Memory B cell (primary cell): ENCODE measurements around the gene ATF7.
"Not testable (repeated sequence)": the region's sequence is repeated elsewhere in the genome, so short reads cannot be mapped to it uniquely, and the experiment has no call there.

Experiments used
- ATAC-seq: fragments of 150-1000 bp; cut with Tn5 transposase; 2 replicates; pipeline ENCODE4 v1.10.0; 2021; ENCODE audit warnings: low read depth, mild to moderate bottlenecking, moderate library complexity
- DNase-seq, 2 donors: peaks; one replicate each; pipeline ENCODE4 v3.0.0; 2022; ENCODE audit warnings: low spot score in 2 of 2
- H3K27ac Mint-ChIP-seq: one replicate; pipeline ENCODE4 v1.8.0; 2022; ENCODE audit warnings: mild to moderate bottlenecking, moderate library complexity, mixed read lengths
- H3K27me3 Mint-ChIP-seq: one replicate; pipeline ENCODE4 v1.8.0; 2022; ENCODE audit warnings: mixed read lengths
- H3K36me3 Mint-ChIP-seq: one replicate; pipeline ENCODE4 v1.8.0; 2022; ENCODE audit warnings: mild to moderate bottlenecking, mixed read lengths
- H3K4me1 Mint-ChIP-seq: one replicate; pipeline ENCODE4 v1.8.0; 2022; ENCODE audit warnings: mixed read lengths
- H3K4me3 Mint-ChIP-seq: one replicate; pipeline ENCODE4 v1.8.0; 2022; ENCODE audit warnings: mild to moderate bottlenecking, moderate library complexity, mixed read lengths
- H3K9me3 Mint-ChIP-seq: one replicate; pipeline ENCODE4 v1.8.0; 2022; ENCODE audit warnings: mixed read lengths

ATF7 gene

DNA sequence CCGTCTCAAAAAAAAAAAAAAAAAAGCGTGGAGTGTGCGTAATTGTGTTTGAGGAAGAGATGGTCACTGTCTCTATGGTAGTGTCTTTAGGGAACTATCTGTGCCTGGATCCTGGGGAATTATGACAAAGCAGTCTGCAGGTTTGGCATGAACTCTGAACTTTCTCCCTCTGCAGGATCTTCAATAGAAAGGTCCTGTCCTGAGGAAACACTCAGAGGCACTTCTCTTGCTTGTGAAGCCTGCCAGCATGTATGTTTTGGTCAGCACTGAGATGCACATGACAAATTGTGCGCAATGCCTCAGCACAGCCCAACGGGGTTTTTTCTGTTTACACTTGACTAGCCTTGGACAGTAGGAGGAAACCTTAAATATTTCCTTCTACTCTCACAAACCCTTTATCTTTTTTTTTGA is 46.6 kb downstream of the ATF7 start:
- Mint-ChIP-seq H3K27ac (no peak overlapping the region), H3K4me1 (peaks cover 23% of the 10 kb centered on the region), H3K9me3 (no peaks in the 10 kb centered on the region), H3K36me3 (peaks cover 14% of the 10 kb centered on the region), H3K4me3 (no peak overlapping the region), H3K27me3 (no peaks in the 10 kb centered on the region)
- no peak for DNase-seq
- ATAC-seq = peak; percentile 90

DNA sequence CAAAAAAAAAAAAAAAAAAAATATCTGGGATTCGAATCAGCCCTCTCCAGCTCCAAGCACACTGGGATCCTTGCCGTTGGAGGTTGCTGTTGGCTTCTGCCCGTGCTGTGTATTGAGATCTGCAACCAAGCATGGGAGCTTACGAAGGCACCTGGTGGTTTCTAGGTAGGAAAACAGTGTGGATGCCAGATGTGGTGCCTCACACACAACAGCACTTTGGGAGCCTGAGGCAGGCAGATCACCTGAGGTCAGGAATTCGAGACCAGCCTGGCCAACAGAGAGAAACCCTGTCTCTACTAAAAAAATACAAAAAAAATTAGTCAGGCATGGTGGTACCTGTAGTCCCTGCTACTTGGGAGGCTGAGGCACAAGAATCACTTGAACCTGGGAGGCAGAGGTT is 47.4 kb downstream of the ATF7 start:
- H3K4me1 Mint-ChIP-seq = peaks cover 23% of the 10 kb centered on the region
- ATAC-seq (no peak), DNase-seq (no peak)
- no peaks in the 10 kb centered on the region for H3K9me3 Mint-ChIP-seq
- no peak overlapping the region for H3K27ac Mint-ChIP-seq
- peaks cover 11% of the 10 kb centered on the region for H3K36me3 Mint-ChIP-seq
- H3K27me3 Mint-ChIP-seq = no peaks in the 10 kb centered on the region
- no peak overlapping the region for H3K4me3 Mint-ChIP-seq

DNA sequence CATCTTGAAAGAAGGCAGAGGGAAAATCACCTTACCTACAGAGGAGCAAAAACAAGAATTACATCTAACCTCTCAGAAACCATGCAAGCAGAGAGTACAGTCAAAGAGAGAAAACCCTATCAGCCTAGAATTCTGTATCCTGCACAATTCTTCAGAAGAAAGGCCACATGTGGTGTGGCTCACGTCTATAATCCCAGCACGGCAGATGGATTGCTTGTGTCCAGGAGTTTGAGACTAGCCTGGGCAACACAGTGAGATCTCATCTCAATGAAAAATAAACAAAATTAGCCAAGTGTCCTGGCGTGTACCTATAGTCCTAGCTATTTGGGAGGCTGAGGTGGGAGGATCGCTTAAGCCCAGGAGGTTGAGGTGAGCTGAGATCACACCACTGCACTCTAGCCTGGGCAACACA is 48.2 kb downstream of the ATF7 start:
- no peak for ATAC-seq
- peak overlapping the region; percentile 20 for H3K27ac Mint-ChIP-seq
- no peak for DNase-seq
- H3K36me3 Mint-ChIP-seq = peaks cover 11% of the 10 kb centered on the region
- no peak overlapping the region for H3K4me3 Mint-ChIP-seq
- H3K27me3 Mint-ChIP-seq = no peaks in the 10 kb centered on the region
- peaks cover 23% of the 10 kb centered on the region for H3K4me1 Mint-ChIP-seq
- H3K9me3 Mint-ChIP-seq = no peaks in the 10 kb centered on the region

DNA sequence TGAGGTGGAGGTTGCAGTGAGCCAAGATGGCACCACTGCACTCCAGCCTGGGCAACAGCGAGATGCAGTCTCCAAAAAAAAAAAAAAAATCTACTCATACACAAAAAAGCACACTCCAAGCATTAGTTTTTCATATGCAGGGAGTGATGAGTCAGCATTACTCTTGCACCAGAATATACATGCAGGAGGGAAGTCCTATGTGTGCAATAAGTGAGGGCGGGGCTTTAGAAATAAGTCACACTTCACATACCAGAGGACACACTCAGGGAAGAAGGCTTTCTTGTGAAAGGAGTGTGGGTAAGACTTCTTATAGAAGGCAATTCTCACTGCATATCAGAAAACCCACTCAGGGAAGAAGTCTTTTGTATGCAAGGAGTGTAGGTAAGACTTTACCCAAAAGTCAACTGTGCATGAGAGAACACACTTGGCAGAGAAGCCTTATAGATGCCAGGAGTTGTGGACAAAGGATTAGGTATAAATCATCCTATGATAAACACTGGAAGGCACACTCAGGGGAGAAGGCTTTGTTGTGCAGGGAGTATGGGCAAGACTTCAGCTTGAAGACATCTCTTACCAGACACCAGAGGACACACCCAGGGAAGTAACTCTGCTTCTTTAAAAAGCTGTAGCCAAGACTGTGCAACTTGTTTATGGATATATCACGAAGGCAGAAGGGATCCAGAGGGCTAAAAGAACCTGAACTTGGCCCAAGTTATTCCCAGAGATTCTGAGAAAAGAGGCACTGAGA is 50.5 kb downstream of the ATF7 start:
- Mint-ChIP-seq H3K36me3 (peaks cover 15% of the 10 kb centered on the region), H3K4me3 (no peak overlapping the region), H3K9me3 (no peaks in the 10 kb centered on the region), H3K4me1 (peaks cover 27% of the 10 kb centered on the region), H3K27me3 (no peaks in the 10 kb centered on the region), H3K27ac (no peak overlapping the region)
- DNase-seq = no peak
- ATAC-seq = no peak

DNA sequence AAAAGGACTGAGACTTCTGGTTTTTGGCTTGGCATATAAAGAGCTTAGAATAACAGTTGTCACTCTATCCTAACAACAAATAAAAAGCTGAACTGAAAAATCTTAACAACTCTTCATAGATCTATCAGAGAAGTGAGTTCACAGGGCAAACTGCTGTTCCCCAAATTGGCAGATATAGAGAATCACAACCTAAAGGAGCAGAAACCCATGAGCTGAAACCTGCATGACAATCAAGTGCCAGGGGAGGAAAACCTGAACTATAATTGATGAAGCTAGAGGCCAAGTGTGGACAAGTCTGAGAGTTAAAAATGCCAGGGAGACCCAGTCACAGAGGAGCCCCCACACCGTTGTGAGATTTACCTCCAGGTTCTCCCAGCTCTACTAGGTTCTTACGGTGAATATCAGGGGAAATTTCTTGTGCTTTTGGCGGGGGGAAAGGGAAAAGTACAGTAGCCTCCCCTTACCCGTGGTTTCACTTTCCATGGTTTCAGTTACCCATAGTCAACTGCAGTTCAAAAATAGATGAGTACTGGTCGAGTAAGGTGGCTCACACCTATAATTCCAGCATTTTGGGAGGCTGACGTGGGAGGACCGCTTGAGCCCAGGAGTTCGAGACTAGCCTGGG is 53.9 kb downstream of the ATF7 start:
- ATAC-seq (no peak), DNase-seq (no peak)
- Mint-ChIP-seq H3K4me3 (peak overlapping the region; percentile 0), H3K9me3 (no peaks in the 10 kb centered on the region), H3K27me3 (no peaks in the 10 kb centered on the region), H3K27ac (peak overlapping the region; percentile 56), H3K4me1 (peaks cover 20% of the 10 kb centered on the region), H3K36me3 (peaks cover 15% of the 10 kb centered on the region)

DNA sequence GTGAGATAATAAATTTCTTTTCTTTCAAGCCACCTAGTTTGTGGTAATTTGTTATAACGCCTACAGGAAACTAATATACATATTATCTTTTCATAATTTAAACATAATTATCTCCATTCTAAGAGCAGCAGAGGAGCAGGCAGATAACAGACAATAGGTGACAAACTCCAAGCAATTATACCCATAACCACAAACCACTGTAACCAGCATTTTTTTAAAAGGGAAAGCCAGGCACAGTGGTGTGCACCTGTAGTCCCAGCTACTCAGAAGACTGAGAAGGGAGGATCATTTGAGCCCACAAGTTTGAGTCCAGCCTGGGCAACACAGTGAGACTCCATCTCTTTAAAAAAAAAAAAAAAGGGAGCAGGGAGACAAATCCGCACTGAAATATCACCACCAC is 54.9 kb downstream of the ATF7 start:
- H3K36me3 Mint-ChIP-seq = peaks cover 8% of the 10 kb centered on the region
- no peak overlapping the region for H3K27ac Mint-ChIP-seq
- ATAC-seq (no peak), DNase-seq (no peak)
- no peak overlapping the region for H3K4me3 Mint-ChIP-seq
- H3K9me3 Mint-ChIP-seq = no peaks in the 10 kb centered on the region
- peaks cover 19% of the 10 kb centered on the region for H3K4me1 Mint-ChIP-seq
- H3K27me3 Mint-ChIP-seq = no peaks in the 10 kb centered on the region

DNA sequence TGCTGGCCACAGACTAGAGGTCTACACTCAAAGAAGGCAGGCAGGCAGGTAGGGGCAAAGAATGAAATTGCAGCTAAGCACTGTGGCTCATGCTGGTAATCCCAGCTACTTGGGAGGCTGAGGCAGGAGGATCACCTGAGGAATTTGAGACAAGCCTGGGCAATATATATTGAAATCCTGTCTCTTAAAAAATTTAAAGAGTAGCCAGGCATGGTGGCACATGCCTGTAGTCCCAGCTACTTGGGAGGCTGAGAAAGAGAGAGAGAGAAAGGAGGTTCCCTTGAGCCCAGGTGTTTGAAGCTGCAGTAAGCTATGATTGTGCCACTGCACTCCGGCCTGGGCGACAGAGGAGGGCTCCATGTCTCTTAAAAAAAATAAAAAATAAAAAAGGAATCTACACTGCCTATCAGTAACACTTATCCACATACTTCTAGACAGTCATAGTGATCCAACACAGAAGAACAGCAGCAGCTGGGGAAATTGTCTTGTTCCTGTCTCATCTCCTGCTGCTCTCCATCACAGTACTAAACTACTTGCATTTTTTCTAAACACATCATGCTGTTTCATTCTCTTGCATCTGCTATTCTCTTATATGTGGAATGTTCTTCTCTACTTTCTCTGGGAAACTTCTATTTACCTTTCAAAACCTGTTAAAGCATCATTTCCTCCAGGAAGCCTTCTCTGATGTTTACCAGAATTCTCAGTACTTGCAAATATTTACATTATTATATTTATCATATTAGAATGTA is 57.2 kb downstream of the ATF7 start:
- peaks cover 8% of the 10 kb centered on the region for H3K36me3 Mint-ChIP-seq
- no peaks in the 10 kb centered on the region for H3K27me3 Mint-ChIP-seq
- DNase-seq (no peak), ATAC-seq (no peak)
- peaks cover 17% of the 10 kb centered on the region for H3K4me1 Mint-ChIP-seq
- no peak overlapping the region for H3K27ac Mint-ChIP-seq
- H3K4me3 Mint-ChIP-seq = no peak overlapping the region
- no peaks in the 10 kb centered on the region for H3K9me3 Mint-ChIP-seq

- Mint-ChIP-seq H3K27ac (no peak overlapping the region), H3K4me1 (peaks cover 17% of the 10 kb centered on the region), H3K9me3 (no peaks in the 10 kb centered on the region), H3K36me3 (peaks cover 8% of the 10 kb centered on the region), H3K4me3 (no peak overlapping the region), H3K27me3 (no peaks in the 10 kb centered on the region)
- no peak for ATAC-seq
- DNase-seq = no peak
Observed at GRCh38 chr12:53567961-53568808, 58.0 kb downstream of the ATF7 start.

DNA sequence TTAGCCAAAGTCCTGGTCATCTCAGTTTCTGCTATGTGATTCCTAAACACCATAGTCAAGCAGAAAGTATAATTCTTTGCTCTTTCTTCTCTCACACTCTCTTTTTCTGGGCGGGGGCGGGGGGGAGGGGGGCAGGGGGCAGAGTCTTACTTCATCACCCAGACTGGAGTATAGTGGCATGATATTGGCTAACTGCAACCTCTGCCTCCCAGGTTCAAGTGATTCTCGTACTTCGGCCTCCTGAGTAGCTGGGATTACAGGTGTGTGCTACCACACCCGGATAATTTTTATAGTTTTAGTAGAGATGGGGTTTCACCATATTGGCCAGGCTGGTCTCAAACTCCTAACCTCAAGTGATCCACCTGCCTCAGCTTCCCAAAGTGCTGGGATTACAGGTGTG is 60.8 kb downstream of the ATF7 start:
- H3K4me3 Mint-ChIP-seq, DNase-seq, H3K27me3 Mint-ChIP-seq, H3K27ac Mint-ChIP-seq, ATAC-seq, H3K4me1 Mint-ChIP-seq, H3K9me3 Mint-ChIP-seq, H3K36me3 Mint-ChIP-seq: not testable (repeated sequence)

GRCh38 chr12:53564941-53565340 is 61.2 kb downstream of the ATF7 start:
- peaks cover 4% of the 10 kb centered on the region for H3K36me3 Mint-ChIP-seq
- no peaks in the 10 kb centered on the region for H3K9me3 Mint-ChIP-seq
- ATAC-seq = no peak

GRCh38 chr12:53564278-53564677 is 61.9 kb downstream of the ATF7 start:
- Mint-ChIP-seq H3K4me3 (no peak overlapping the region), H3K36me3 (peaks cover 4% of the 10 kb centered on the region), H3K27ac (no peak overlapping the region), H3K27me3 (no peaks in the 10 kb centered on the region), H3K4me1 (peaks cover 10% of the 10 kb centered on the region), H3K9me3 (no peaks in the 10 kb centered on the region)
- DNase-seq = no peak
- ATAC-seq = no peak

More at GRCh38 chr12:53564941-53565340, 61.2 kb downstream of the ATF7 start:
- Mint-ChIP-seq H3K27me3 (no peaks in the 10 kb centered on the region), H3K27ac (no peak overlapping the region), H3K4me1 (peaks cover 10% of the 10 kb centered on the region), H3K4me3 (no peak overlapping the region)
- DNase-seq = no peak

- DNase-seq (no peak), ATAC-seq (no peak)
- H3K9me3 Mint-ChIP-seq = no peaks in the 10 kb centered on the region
- H3K36me3 Mint-ChIP-seq = peaks cover 4% of the 10 kb centered on the region
- no peak overlapping the region for H3K27ac Mint-ChIP-seq
- no peaks in the 10 kb centered on the region for H3K27me3 Mint-ChIP-seq
- H3K4me1 Mint-ChIP-seq = peaks cover 10% of the 10 kb centered on the region
- H3K4me3 Mint-ChIP-seq = no peak overlapping the region
Observed at GRCh38 chr12:53563452-53564028, 62.6 kb downstream of the ATF7 start.

GRCh38 chr12:53561590-53561953 is 64.6 kb downstream of the ATF7 start:
- DNase-seq (no peak), ATAC-seq (no peak)
- Mint-ChIP-seq H3K27ac (no peak overlapping the region), H3K9me3 (no peaks in the 10 kb centered on the region), H3K27me3 (no peaks in the 10 kb centered on the region), H3K4me3 (no peak overlapping the region), H3K36me3 (peaks cover 4% of the 10 kb centered on the region), H3K4me1 (peaks cover 6% of the 10 kb centered on the region)
